ENCODE results near the gene WDR70.

DNA sequence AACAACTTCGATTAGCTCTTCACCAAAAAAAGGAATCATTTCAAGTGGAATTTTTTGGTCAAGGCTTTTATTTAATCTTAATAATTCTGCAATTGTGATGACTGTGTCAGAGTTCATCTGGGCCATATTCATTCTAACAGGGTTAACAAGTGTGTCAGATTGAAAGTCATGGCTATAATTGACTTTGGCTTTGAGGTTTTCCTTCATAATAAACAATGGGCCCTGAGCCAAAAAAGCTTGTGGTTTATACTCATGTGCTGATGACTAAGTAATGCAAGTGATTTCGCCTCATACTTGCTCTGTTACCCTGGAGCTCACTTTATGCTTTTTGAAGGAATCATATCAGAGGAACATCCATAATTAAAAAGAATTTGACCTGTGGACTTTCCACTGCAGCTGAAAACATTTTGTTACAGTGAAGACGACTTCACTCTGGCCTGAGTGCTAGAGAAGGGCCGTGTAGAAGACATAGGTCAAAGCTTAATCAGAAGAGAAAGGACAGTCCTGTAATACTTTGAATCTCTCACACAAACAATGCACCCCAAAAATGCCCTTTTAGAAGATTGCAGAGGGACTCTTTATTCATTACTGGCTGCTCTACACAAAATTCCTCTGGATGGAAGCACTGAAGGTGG lies 359.1 kb downstream of the WDR70 start:
- TF ChIP-seq, protein P1, sequence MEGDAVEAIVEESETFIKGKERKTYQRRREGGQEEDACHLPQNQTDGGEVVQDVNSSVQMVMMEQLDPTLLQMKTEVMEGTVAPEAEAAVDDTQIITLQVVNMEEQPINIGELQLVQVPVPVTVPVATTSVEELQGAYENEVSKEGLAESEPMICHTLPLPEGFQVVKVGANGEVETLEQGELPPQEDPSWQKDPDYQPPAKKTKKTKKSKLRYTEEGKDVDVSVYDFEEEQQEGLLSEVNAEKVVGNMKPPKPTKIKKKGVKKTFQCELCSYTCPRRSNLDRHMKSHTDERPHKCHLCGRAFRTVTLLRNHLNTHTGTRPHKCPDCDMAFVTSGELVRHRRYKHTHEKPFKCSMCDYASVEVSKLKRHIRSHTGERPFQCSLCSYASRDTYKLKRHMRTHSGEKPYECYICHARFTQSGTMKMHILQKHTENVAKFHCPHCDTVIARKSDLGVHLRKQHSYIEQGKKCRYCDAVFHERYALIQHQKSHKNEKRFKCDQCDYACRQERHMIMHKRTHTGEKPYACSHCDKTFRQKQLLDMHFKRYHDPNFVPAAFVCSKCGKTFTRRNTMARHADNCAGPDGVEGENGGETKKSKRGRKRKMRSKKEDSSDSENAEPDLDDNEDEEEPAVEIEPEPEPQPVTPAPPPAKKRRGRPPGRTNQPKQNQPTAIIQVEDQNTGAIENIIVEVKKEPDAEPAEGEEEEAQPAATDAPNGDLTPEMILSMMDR (conservative IDR thresholded peaks at IDR 0.05; ENCODE audit: low read depth, low read length) = no peak
- TF ChIP-seq EZH2 (IDR thresholded peaks at IDR 0.05; ENCODE audit: borderline replicate concordance, low read depth, low read length, poor library complexity, severe bottlenecking) = no peak
